HCT116 (cell line): ENCODE data around the gene EDN1. TPM values are rescaled to one million over a fixed set of nuclear protein-coding genes. Genes with fewer than 3 reads are reported as not detected.

ENCODE experiments used
- ATAC-seq: fragments of 200-7000 bp; cut with Tn5 transposase; 2 replicates; pipeline ENCODE4 v1.9.1; 2020; ENCODE audit warnings: mild to moderate bottlenecking, moderate library complexity
- BruUV-seq: library from RNA; stranded (reverse); fragments of 400-500 nt; replicated peaks from 2 replicates; lab custom pipeline; 2021; lab: Mats Ljungman, UMichigan
- CTCF ChIA-PET: fragments of 300-600 bp; sonication (Branson Sonifier 250); formaldehyde crosslinking; loops from one replicate; lab custom pipeline; 2021; ENCODE audit warnings: antibody characterized with exemption; lab: Charles Lee
- POLR2A ChIA-PET: fragments of 300-600, 350-600 bp; sonication (Branson Sonifier 250); formaldehyde crosslinking; loops from one replicate; lab custom pipeline; 2021; ENCODE audit warnings: antibody characterized with exemption; lab: Charles Lee
- RAD21 ChIA-PET, 2 experiments: fragments of 300-600 bp; sonication (Branson Sonifier 250); formaldehyde crosslinking; loops; one replicate each; lab custom pipeline; 2023; ENCODE audit warnings: low total read pairs in 2 of 2; ENCODE audit not compliant: uncharacterized antibody in 2 of 2, unreplicated experiment in 2 of 2, low non-redundant PET in 1 of 2; lab: Charles Lee
- DNase-seq: peaks from one replicate; pipeline ENCODE4 v3.0.0-alpha.2; 2010; ENCODE audit warnings: low read depth, low spot score
- H2AFZ ChIP-seq: fragments of 200-600 bp; shearing (Covaris generic), sonication (generic); 2 replicates; pipeline ENCODE4 v1.6.1; 2017; ENCODE audit warnings: low read depth, mixed run types, mixed read lengths, antibody characterized with exemption, low read length; ENCODE audit not compliant: poor library complexity, severe bottlenecking
- H3K27ac ChIP-seq: 2 replicates; pipeline ENCODE4 v1.5.1; 2012; ENCODE audit warnings: low read depth, low read length
- H3K27me3 ChIP-seq: fragments of 200-600 bp; sonication (generic); 2 replicates; pipeline ENCODE4 v1.6.1; 2016; ENCODE audit warnings: mixed run types, low read length, mixed read lengths; ENCODE audit not compliant: insufficient read depth
- H3K36me3 ChIP-seq, 2 experiments: fragments of 200-500 bp in 1 of 2; fragments of 200-600 bp in 1 of 2; sonication (Bioruptor generic) in 1 of 2; sonication (generic) in 1 of 2; 2 replicates each; pipeline versions ENCODE4 v1.5.1 to v1.6.1; 2014 to 2016; ENCODE audit warnings: low read length in 2 of 2, inconsistent platforms in 1 of 2, mixed read lengths in 1 of 2, mixed run types in 1 of 2; ENCODE audit not compliant: insufficient read depth in 2 of 2, control insufficient read depth in 1 of 2
- H3K4me1 ChIP-seq, 2 experiments: fragments of 200-600 bp in 1 of 2; sonication (generic) in 1 of 2; 2 replicates each; pipeline versions ENCODE4 v1.5.1 to v1.6.1; 2012 to 2017; ENCODE audit warnings: low read length in 2 of 2, inconsistent platforms in 1 of 2, mild to moderate bottlenecking in 1 of 2, mixed read lengths in 1 of 2, mixed run types in 1 of 2, moderate library complexity in 1 of 2; ENCODE audit not compliant: insufficient read depth in 2 of 2, control insufficient read depth in 1 of 2
- H3K4me2 ChIP-seq: fragments of 200-600 bp; sonication (generic); 2 replicates; pipeline ENCODE4 v1.6.1; 2017; ENCODE audit warnings: mixed run types, low read length, mixed read lengths
- H3K4me3 ChIP-seq, 2 experiments: fragments of 200-600 bp in 1 of 2; sonication (generic) in 1 of 2; replicated peaks in 1 of 2; 2 replicates each; pipeline ENCODE4 v1.5.1; 2011 to 2016; ENCODE audit warnings: low read length in 2 of 2, control low read depth in 1 of 2, low read depth in 1 of 2, mild to moderate bottlenecking in 1 of 2, mixed read lengths in 1 of 2, mixed run types in 1 of 2
- H3K79me2 ChIP-seq: fragments of 200-600 bp; sonication (generic); 2 replicates; pipeline ENCODE4 v1.6.1; 2017; ENCODE audit warnings: mild to moderate bottlenecking, mixed run types, low read length, moderate library complexity, mixed read lengths; ENCODE audit not compliant: insufficient read depth
- H3K9ac ChIP-seq: fragments of 200-600 bp; sonication (generic); 2 replicates; pipeline ENCODE4 v1.6.1; 2016; ENCODE audit warnings: low read length, mixed read lengths
- H3K9me2 ChIP-seq: fragments of 200-600 bp; sonication (generic), shearing (Covaris generic); 2 replicates; pipeline ENCODE4 v1.6.1; 2017; ENCODE audit warnings: mixed run types, mild to moderate bottlenecking, moderate library complexity; ENCODE audit not compliant: insufficient read depth
- H3K9me3 ChIP-seq, 2 experiments: fragments of 200-500 bp in 1 of 2; fragments of 200-600 bp in 1 of 2; sonication (Bioruptor generic) in 1 of 2; sonication (generic) in 1 of 2; 2 replicates each; pipeline ENCODE4 v1.6.1; 2014 to 2017; ENCODE audit warnings: low read length in 2 of 2, mixed read lengths in 2 of 2, inconsistent platforms in 1 of 2, low read depth in 1 of 2, mild to moderate bottlenecking in 1 of 2, mixed run types in 1 of 2, moderate library complexity in 1 of 2; ENCODE audit not compliant: control insufficient read depth in 1 of 2, insufficient read depth in 1 of 2
- H4K20me1 ChIP-seq: fragments of 200-600 bp; sonication (generic), shearing (Covaris generic); 2 replicates; pipeline ENCODE4 v1.6.1; 2017; ENCODE audit warnings: mixed run types, mild to moderate bottlenecking, moderate library complexity; ENCODE audit not compliant: insufficient read depth
- CTCF ChIP-seq, 3 experiments: fragments of 200-600 bp in 1 of 3; sonication (generic) in 1 of 3; IDR thresholded peaks in 2 of 3; conservative IDR thresholded peaks in 1 of 3; 2 replicates each; pipeline ENCODE4 v1.5.1; 2012 to 2017; ENCODE audit warnings: low read depth in 2 of 3, low read length in 2 of 3, antibody characterized with exemption in 1 of 3, borderline replicate concordance in 1 of 3, control low read depth in 1 of 3, mild to moderate bottlenecking in 1 of 3, mixed read lengths in 1 of 3, mixed run types in 1 of 3, moderate library complexity in 1 of 3; ENCODE audit not compliant: insufficient read depth in 1 of 3
- ELF1 ChIP-seq: IDR thresholded peaks from 2 replicates; pipeline ENCODE4 v1.6.1; 2012; ENCODE audit warnings: low read depth, borderline replicate concordance
- EZH2 ChIP-seq: fragments of 200-600 bp; sonication (generic); IDR thresholded peaks from 2 replicates; pipeline ENCODE4 v1.6.1; 2017; ENCODE audit warnings: antibody characterized with exemption, mixed run types
- JUND ChIP-seq: IDR thresholded peaks from 2 replicates; pipeline ENCODE4 v1.6.1; 2012
- REST ChIP-seq: IDR thresholded peaks from 2 replicates; pipeline ENCODE4 v1.6.1; 2012; ENCODE audit warnings: low read depth
- SIN3A ChIP-seq: IDR thresholded peaks from 2 replicates; pipeline ENCODE4 v1.6.1; 2012; ENCODE audit warnings: low read depth
- SP1 ChIP-seq: IDR thresholded peaks from 2 replicates; pipeline ENCODE4 v1.6.1; 2012; ENCODE audit warnings: low read depth
- SRF ChIP-seq: IDR thresholded peaks from 2 replicates; pipeline ENCODE4 v1.6.1; 2012; ENCODE audit warnings: low read depth
- YY1 ChIP-seq: IDR thresholded peaks from 2 replicates; pipeline ENCODE4 v1.6.1; 2011; ENCODE audit warnings: low read length, low read depth, moderate library complexity, mild to moderate bottlenecking; ENCODE audit not compliant: insufficient replicate concordance; ENCODE audit errors: extremely low read depth
- ZNF274 ChIP-seq: fragments of 200-500 bp; sonication (Bioruptor generic); IDR thresholded peaks from 2 replicates; pipeline ENCODE4 v1.6.1; 2014; ENCODE audit warnings: mild to moderate bottlenecking, low read depth, low read length, inconsistent platforms
- intact Hi-C: fragments of 100-400 bp; cut with micrococcal nuclease; formaldehyde crosslinking; loops from 2 replicates; pipeline ENCODE4 v1.10.0; 2022
- total RNA-seq: library from RNA; stranded (reverse); gene quantifications from one replicate; pipeline ENCODE4 v1.2.1, GENCODE V29; 2021; ENCODE audit not compliant: unreplicated experiment
- TF ChIP-seq, protein P1 (sequence below): IDR thresholded peaks from 2 replicates; pipeline ENCODE4 v1.6.1; 2012
- TF ChIP-seq, protein P2 (sequence below): IDR thresholded peaks from 2 replicates; pipeline ENCODE4 v1.6.1; 2012

Gene EDN1
- total RNA-seq, 1 experiment from 2014 or later, result 0.22 TPM

DNA sequence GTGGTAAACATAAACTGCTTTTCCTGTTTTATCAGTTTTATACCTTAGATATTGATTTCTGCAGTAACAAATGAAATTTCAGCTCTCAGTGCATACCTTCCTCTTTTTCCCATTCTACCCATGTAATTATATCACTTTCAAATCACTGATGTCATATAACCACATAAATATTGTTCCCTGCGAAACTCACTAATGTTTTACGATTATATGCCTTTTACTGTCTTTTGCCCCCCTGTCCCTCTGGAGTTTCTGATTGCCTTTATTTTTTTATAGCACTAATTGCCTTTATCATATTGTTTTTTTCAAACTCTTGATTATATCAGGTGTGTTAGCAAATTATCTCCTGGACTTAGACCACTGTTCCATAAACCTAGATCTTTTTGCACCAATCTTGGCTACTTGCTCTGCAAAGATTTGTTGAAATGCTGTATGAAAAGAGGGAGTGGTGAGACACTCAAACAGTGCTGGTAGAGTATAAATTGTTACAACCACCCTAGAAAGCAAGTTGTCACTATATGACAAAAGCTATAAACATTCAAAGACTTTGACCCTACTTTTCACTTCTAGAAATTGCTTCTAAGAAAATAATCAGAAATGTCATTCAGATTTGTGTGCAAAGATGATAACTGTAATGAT is 29.6 kb upstream of the EDN1 start:
- DNase-seq (no peak), ATAC-seq (no peak)
- Histone ChIP-seq H3K9me2 (no peaks in the 10 kb centered on the region), H3K4me2 (no peak overlapping the region), H3K79me2 (no peaks in the 10 kb centered on the region), H3K27ac (no peak overlapping the region), H3K36me3 (no peaks in the 10 kb centered on the region), H2AFZ (no peak overlapping the region), H3K9ac (no peak overlapping the region), H3K27me3 (no peaks in the 10 kb centered on the region), H4K20me1 (no peaks in the 10 kb centered on the region), H3K4me1 (peaks cover 0 to 4% of the 10 kb centered on the region in 2 experiments; a peak in 2 of 4 replicates), H3K9me3 (no peaks in the 10 kb centered on the region), H3K4me3 (no peak overlapping the region)
- intact Hi-C loops, result no loop called here
- CTCF ChIA-PET, result no interaction called here
- RAD21 ChIA-PET, result no interaction called here
- no TSS peak for BruUV-seq
- POLR2A ChIA-PET, result no interaction called here
- no peak for TF ChIP-seq ELF1
- no peak for TF ChIP-seq JUND
- no peak for TF ChIP-seq SIN3A
- TF ChIP-seq SRF, result no peak
- no peak for TF ChIP-seq EZH2
- TF ChIP-seq, protein P1, sequence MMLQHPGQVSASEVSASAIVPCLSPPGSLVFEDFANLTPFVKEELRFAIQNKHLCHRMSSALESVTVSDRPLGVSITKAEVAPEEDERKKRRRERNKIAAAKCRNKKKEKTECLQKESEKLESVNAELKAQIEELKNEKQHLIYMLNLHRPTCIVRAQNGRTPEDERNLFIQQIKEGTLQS, result no peak
- TF ChIP-seq YY1, result no peak
- TF ChIP-seq, protein P2, sequence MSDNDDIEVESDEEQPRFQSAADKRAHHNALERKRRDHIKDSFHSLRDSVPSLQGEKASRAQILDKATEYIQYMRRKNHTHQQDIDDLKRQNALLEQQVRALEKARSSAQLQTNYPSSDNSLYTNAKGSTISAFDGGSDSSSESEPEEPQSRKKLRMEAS, result no peak
- no peak for TF ChIP-seq SP1
- TF ChIP-seq REST, result no peak
- no peak for TF ChIP-seq CTCF (IDR thresholded peaks at IDR 0.05 in 2 of 3, conservative IDR thresholded peaks at IDR 0.05 in 1 of 3; ENCODE audit: borderline replicate concordance in 1 of 3, insufficient read depth in 1 of 3, low read depth in 2 of 3, low read length in 2 of 3)
- TF ChIP-seq ZNF274, result no peak
